Activated CD8-positive, alpha-beta memory T cell treated with anti-CD3 and anti-CD28 coated beads, Interleukin-2, amount 10 ng/mL, durations not matched to agents 7 days and 5 days (primary cell): ENCODE data around the gene STAMBPL1. TPM values are rescaled to one million over a fixed set of nuclear protein-coding genes. Genes with fewer than 3 reads are reported as not detected.
A peak's percentile ranks its signal among the peaks of the same experiment; 100 is the strongest.
"Not testable (repeated sequence)": the region's sequence is repeated elsewhere in the genome, so short reads cannot be mapped to it uniquely, and the experiment has no call there.

ENCODE experiments used
- ATAC-seq: fragments of 150-1000 bp; cut with Tn5 transposase; one replicate; pipeline ENCODE4 v1.10.0; 2021; ENCODE audit warnings: moderate library complexity
- CTCF ChIA-PET: fragments of 350-600 bp; sonication (Branson Sonifier 250); formaldehyde crosslinking; loops from one replicate; lab custom pipeline; 2021; ENCODE audit warnings: antibody characterized with exemption; lab: Charles Lee
- DNase-seq: peaks from one replicate; pipeline ENCODE4 v3.0.0-alpha.2; 2020
- H3K27ac Mint-ChIP-seq: one replicate; pipeline ENCODE4 v1.8.0; 2021; ENCODE audit warnings: mild to moderate bottlenecking, mixed read lengths
- H3K27me3 Mint-ChIP-seq: one replicate; pipeline ENCODE4 v1.8.0; 2021; ENCODE audit warnings: mixed read lengths
- H3K36me3 Mint-ChIP-seq: one replicate; pipeline ENCODE4 v1.8.0; 2021; ENCODE audit warnings: mild to moderate bottlenecking, mixed read lengths
- H3K4me1 Mint-ChIP-seq: one replicate; pipeline ENCODE4 v1.8.0; 2021; ENCODE audit warnings: mixed read lengths
- H3K4me3 Mint-ChIP-seq: one replicate; pipeline ENCODE4 v1.8.0; 2021; ENCODE audit warnings: mild to moderate bottlenecking, moderate library complexity, mixed read lengths
- H3K9me3 Mint-ChIP-seq: one replicate; pipeline ENCODE4 v1.8.0; 2022; ENCODE audit warnings: low read depth, mixed read lengths
- total RNA-seq, 2 experiments: library from RNA; stranded (reverse); gene quantifications; one replicate each; pipeline ENCODE4 v1.2.3, GENCODE V29; 2021

STAMBPL1 gene
- total RNA-seq, 2 experiments from 2014 or later = 29.2 to 53.0 TPM

DNA sequence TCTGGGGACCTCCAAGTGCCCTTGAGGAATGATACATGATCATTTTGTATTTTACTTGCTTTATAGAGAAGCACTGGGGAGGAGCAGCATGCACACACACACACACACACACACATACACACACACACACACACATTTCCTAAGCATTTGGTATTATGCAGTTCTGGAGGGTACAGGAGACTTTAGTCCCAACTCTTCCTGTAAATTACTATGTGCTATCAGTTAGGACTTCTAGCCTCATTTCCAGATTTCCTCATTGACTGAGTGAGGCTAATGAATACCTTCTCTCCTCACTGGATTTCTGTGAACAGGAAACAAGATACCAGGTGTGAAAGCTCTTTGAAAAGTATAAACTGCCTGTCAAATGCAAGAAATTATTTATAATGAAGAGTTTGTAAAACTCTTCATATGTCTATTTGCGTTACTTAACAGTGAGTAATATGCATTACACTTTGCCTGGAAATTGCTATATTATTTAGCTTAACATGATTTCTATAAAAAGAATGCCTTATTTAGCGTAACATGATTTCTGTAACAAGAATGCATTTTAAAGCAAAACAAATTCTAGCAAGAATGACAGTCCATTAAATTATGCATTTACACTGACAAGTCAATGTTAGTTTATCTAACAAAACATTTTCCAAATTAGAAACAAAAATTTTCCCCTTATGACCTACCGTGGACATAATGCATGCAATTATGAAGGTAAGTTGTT is 38.3 kb downstream of the STAMBPL1 start:
- H3K9me3 Mint-ChIP-seq = no peaks in the 10 kb centered on the region
- H3K36me3 Mint-ChIP-seq = peaks cover 66% of the 10 kb centered on the region
- no peak for ATAC-seq

GRCh38 chr10:88919041-88919440 is 39.0 kb downstream of the STAMBPL1 start:
- CTCF ChIA-PET = interaction anchor here (2.9 kb wide), 1 partner anchor 15 kb away, joined by 13 read pairs; no protein-coding TSS in a partner anchor
- DNase-seq (no peak), ATAC-seq (no peak)
- peaks cover 68% of the 10 kb centered on the region for H3K36me3 Mint-ChIP-seq
- no peak overlapping the region for H3K4me3 Mint-ChIP-seq
- no peaks in the 10 kb centered on the region for H3K4me1 Mint-ChIP-seq
- H3K27ac Mint-ChIP-seq = no peak overlapping the region
- H3K27me3 Mint-ChIP-seq = no peaks in the 10 kb centered on the region
- no peaks in the 10 kb centered on the region for H3K9me3 Mint-ChIP-seq

More for the DNA sequence above, 38.3 kb downstream of the STAMBPL1 start:
- no peak for DNase-seq
- CTCF ChIA-PET = interaction anchor here (2.9 kb wide), 1 partner anchor 16 kb away, joined by 13 read pairs; no protein-coding TSS in a partner anchor
- Mint-ChIP-seq H3K27me3 (no peaks in the 10 kb centered on the region), H3K4me1 (no peaks in the 10 kb centered on the region), H3K4me3 (no peak overlapping the region), H3K27ac (no peak overlapping the region)

- no peak for DNase-seq
- no peaks in the 10 kb centered on the region for H3K9me3 Mint-ChIP-seq
- CTCF ChIA-PET = interaction anchor here (1.4 to 2.9 kb wide), 3 partner anchors 12 to 84 kb away, joined by 5 to 13 read pairs (median 9); no protein-coding TSS in a partner anchor
- H3K4me1 Mint-ChIP-seq = peaks cover 3% of the 10 kb centered on the region
- peaks cover 75% of the 10 kb centered on the region for H3K36me3 Mint-ChIP-seq
- H3K27ac Mint-ChIP-seq = no peak overlapping the region
- no peak overlapping the region for H3K4me3 Mint-ChIP-seq
- H3K27me3 Mint-ChIP-seq = no peaks in the 10 kb centered on the region
- ATAC-seq = no peak
Observed at GRCh38 chr10:88920198-88920597, 40.2 kb downstream of the STAMBPL1 start.

DNA sequence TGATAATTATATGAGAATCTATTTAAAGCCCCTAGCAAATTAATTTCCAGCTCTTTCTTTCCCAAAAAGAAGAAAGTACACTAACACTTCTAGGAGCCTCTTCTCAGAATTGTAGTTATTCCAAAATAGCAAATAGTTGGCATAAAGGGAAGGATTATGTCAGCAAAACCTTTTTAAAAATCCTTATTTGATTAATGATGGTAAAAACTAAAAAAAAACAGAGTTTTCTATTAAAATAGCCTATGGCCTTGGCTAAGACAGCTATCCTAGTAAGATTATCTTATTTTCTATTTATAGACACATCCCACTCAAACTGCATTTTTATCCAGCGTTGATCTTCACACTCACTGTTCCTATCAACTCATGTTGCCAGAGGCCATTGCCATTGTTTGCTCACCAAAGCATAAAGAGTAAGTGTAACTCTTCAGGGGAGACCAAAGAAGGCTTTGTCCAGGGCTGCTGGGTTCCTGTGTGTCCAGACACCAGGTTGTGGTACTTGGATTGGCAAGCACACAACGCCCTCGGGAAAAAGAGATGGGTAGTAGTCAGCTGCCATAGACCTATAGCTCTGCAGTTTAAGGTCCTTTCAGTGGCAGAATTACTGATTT is 41.0 kb downstream of the STAMBPL1 start:
- Mint-ChIP-seq H3K9me3 (no peaks in the 10 kb centered on the region), H3K4me3 (no peak overlapping the region), H3K4me1 (peaks cover 3% of the 10 kb centered on the region), H3K36me3 (peaks cover 70% of the 10 kb centered on the region), H3K27me3 (no peaks in the 10 kb centered on the region), H3K27ac (no peak overlapping the region)
- DNase-seq (no peak), ATAC-seq (no peak)
- CTCF ChIA-PET = interaction anchor here (2.4 to 2.9 kb wide), 2 partner anchors 13 to 85 kb away, joined by 9 to 13 read pairs; no protein-coding TSS in a partner anchor

- DNase-seq = no peak
- Mint-ChIP-seq H3K9me3 (no peaks in the 10 kb centered on the region), H3K4me1 (peaks cover 3% of the 10 kb centered on the region), H3K27me3 (no peaks in the 10 kb centered on the region), H3K4me3 (no peak overlapping the region), H3K36me3 (peaks cover 73% of the 10 kb centered on the region), H3K27ac (no peak overlapping the region)
- ATAC-seq = no peak
- CTCF ChIA-PET = interaction anchor here (2.4 kb wide), 1 partner anchor 86 kb away, joined by 9 read pairs; no protein-coding TSS in a partner anchor
Observed at GRCh38 chr10:88922041-88922440, 42.0 kb downstream of the STAMBPL1 start.

DNA sequence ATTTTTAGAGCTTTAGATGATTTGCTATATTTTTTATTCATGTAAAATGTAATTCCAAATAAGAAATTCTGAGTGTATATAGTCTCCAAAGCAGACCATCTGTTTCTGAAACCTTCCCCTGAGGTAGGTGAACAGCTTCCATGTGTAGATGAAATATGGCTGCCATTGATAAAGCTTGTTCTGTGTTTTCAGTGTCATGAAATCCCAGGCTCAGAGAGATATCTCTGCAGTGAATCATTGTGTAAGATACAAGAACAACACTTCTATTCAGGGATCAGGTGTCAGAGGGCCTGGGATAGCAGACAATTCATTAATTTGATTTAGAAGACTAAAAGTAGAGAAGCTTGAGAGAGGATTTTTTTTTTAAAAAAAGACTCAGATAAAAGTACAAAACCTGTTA is 43.5 kb downstream of the STAMBPL1 start:
- DNase-seq (no peak), ATAC-seq (no peak)
- Mint-ChIP-seq H3K9me3 (no peaks in the 10 kb centered on the region), H3K27me3 (no peaks in the 10 kb centered on the region), H3K27ac (no peak overlapping the region), H3K4me1 (peaks cover 3% of the 10 kb centered on the region), H3K36me3 (peaks cover 69% of the 10 kb centered on the region), H3K4me3 (no peak overlapping the region)
- CTCF ChIA-PET = interaction anchor here (0.9 to 2.1 kb wide), 5 partner anchors 10 to 294 kb away, joined by 3 to 24 read pairs (median 3); no protein-coding TSS in a partner anchor

- H3K36me3 Mint-ChIP-seq = peaks cover 57% of the 10 kb centered on the region
- H3K4me3 Mint-ChIP-seq = no peak overlapping the region
- no peaks in the 10 kb centered on the region for H3K9me3 Mint-ChIP-seq
- no peak for DNase-seq
- no peak overlapping the region for H3K27ac Mint-ChIP-seq
- no peaks in the 10 kb centered on the region for H3K27me3 Mint-ChIP-seq
- no peak for ATAC-seq
- CTCF ChIA-PET = interaction anchor here (1.0 to 1.5 kb wide), 2 partner anchors 10 to 91 kb away, joined by 3 to 5 read pairs; no protein-coding TSS in a partner anchor
- peaks cover 3% of the 10 kb centered on the region for H3K4me1 Mint-ChIP-seq
Observed at GRCh38 chr10:88926566-88927415, 46.7 kb downstream of the STAMBPL1 start.

- peaks cover 52% of the 10 kb centered on the region for H3K36me3 Mint-ChIP-seq
- CTCF ChIA-PET = interaction anchor here (1.0 to 1.5 kb wide), 2 partner anchors 10 to 92 kb away, joined by 3 to 5 read pairs; no protein-coding TSS in a partner anchor
- ATAC-seq = no peak
- H3K4me1 Mint-ChIP-seq = peaks cover 3% of the 10 kb centered on the region
- no peak overlapping the region for H3K27ac Mint-ChIP-seq
- no peak overlapping the region for H3K4me3 Mint-ChIP-seq
- no peaks in the 10 kb centered on the region for H3K9me3 Mint-ChIP-seq
- H3K27me3 Mint-ChIP-seq = no peaks in the 10 kb centered on the region
- no peak for DNase-seq
Observed at GRCh38 chr10:88927416-88927690, 47.3 kb downstream of the STAMBPL1 start.

GRCh38 chr10:88928254-88928653 is 48.2 kb downstream of the STAMBPL1 start:
- CTCF ChIA-PET = interaction anchor here (1.0 to 10.5 kb wide), 3 partner anchors 9 to 286 kb away, joined by 3 to 219 read pairs (median 4); no protein-coding TSS in a partner anchor

DNA sequence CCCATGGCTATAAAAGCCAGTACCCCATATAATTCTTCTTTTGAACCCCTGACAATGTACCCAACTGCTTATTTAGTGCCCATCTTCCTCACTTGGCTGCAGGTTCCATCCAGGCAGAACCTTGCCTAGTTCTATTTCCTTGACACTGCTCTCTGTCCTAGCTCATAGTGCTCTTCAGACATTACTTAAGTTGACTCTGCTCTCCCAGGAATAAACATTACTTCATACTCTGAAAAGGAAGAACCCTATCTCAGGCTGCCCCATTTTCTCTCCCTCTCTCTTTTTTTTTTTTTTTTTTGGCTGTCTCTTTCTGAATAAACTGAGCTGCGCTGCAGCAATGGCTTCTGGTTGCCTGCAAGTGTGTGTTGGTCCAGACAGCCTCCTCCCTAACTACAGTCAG is 51.5 kb downstream of the STAMBPL1 start:
- H3K9me3 Mint-ChIP-seq = no peaks in the 10 kb centered on the region
- H3K4me1 Mint-ChIP-seq = peaks cover 14% of the 10 kb centered on the region
- no peak for ATAC-seq
- no peaks in the 10 kb centered on the region for H3K27me3 Mint-ChIP-seq
- peak overlapping the region; percentile 9 for H3K27ac Mint-ChIP-seq
- H3K4me3 Mint-ChIP-seq = no peak overlapping the region
- CTCF ChIA-PET = interaction anchor here (0.7 to 10.5 kb wide), 13 partner anchors 8 to 366 kb away, joined by 3 to 219 read pairs (median 7); partner anchors contain the start of gene CH25H
- DNase-seq = no peak
- H3K36me3 Mint-ChIP-seq = peaks cover 25% of the 10 kb centered on the region

More at GRCh38 chr10:88928254-88928653, 48.2 kb downstream of the STAMBPL1 start:
- Mint-ChIP-seq H3K27me3 (no peaks in the 10 kb centered on the region), H3K4me1 (peaks cover 6% of the 10 kb centered on the region), H3K36me3 (peaks cover 46% of the 10 kb centered on the region), H3K9me3 (no peaks in the 10 kb centered on the region), H3K4me3 (no peak overlapping the region), H3K27ac (peak overlapping the region; percentile 32)
- DNase-seq (no peak), ATAC-seq (no peak)

DNA sequence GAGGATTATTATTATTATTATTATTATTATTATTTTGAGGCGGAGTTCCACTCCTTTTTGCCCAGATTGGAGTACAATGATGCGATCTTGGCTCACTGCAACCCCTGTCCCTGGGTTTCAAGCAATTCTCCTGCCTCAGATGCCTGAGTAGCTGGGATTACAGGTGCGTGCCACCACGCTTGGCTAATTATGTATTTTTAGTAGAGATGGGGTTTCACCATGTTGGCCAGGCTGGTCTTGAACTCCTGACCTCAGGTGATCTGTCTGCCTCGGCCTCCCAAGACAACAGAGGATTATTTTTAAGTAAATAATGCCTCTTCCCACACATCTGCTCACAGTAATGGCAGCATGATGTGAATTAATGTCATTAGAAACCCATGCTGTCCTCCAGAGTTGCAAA is 52.0 kb downstream of the STAMBPL1 start:
- not testable (repeated sequence) for H3K27me3 Mint-ChIP-seq, H3K27ac Mint-ChIP-seq, H3K4me3 Mint-ChIP-seq, ATAC-seq, DNase-seq, H3K9me3 Mint-ChIP-seq
- Mint-ChIP-seq H3K4me1 (peaks cover 14% of the 10 kb centered on the region), H3K36me3 (peaks cover 22% of the 10 kb centered on the region)
- CTCF ChIA-PET = interaction anchor here (0.7 to 10.5 kb wide), 43 partner anchors 8 to 367 kb away, joined by 3 to 219 read pairs (median 5); partner anchors contain the start of genes CH25H, FAS and STAMBPL1

DNA sequence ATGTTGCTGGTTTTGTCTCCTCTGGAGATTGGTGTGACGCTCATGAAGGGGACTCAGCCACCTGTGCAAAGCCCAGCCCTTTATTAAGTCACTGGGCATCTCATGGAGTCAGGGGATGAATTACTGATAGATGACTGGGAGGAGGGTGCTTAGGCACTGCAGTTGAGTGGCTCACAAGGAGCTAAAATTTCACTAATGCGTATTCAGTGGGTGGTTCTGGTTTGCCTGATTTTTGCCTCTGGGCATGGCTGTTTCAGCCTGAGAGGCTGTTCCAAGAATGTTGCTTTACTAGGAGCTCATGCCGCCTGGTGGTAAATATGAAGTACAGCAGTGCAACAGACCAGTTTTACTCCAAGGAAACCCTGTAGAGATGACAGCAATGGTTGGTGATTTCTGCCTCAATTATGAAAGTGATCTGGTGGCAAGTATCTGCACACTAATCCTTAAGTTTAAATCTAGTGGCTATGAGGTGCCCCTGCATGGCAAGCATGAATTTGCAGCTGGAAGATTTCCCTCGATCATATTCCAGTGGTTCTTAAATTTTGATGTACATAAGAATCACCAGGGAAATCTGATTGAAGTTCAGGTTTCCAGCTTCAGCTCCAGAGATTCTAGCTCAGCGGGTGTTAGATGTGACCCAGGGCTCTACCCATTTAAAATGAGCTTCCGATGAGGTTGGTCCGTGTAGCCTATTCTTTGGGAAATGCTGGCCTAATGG is 52.7 kb downstream of the STAMBPL1 start:
- CTCF ChIA-PET = interaction anchor here (0.9 to 10.5 kb wide), 48 partner anchors 9 to 368 kb away, joined by 3 to 219 read pairs (median 5); partner anchors contain the start of genes CH25H, FAS and STAMBPL1
- Mint-ChIP-seq H3K4me1 (peaks cover 14% of the 10 kb centered on the region), H3K4me3 (no peak overlapping the region), H3K36me3 (peaks cover 17% of the 10 kb centered on the region), H3K9me3 (no peaks in the 10 kb centered on the region), H3K27me3 (no peaks in the 10 kb centered on the region), H3K27ac (peak overlapping the region; percentile 26)
- ATAC-seq (peak; percentile 72), DNase-seq (peak; percentile 58)
